GM18519 (cell line): ENCODE data around the gene GPR55.

Source experiments
- ATAC-seq: cut with Tn5 transposase; IDR thresholded peaks from one replicate; pipeline ENCODE4 v1.9.1; 2021; ENCODE audit warnings: mild to moderate bottlenecking, moderate library complexity; ENCODE audit not compliant: unreplicated experiment, low FRiP score

GPR55 gene

GRCh38 chr2:230952226-230952956 lies 27.3 kb upstream of the GPR55 start:
- ATAC-seq, result no peak

- ATAC-seq, result no peak
Observed at GRCh38 chr2:230951396-230951795, 26.4 kb upstream of the GPR55 start.

GRCh38 chr2:230950874-230951339 lies 25.9 kb upstream of the GPR55 start:
- no peak for ATAC-seq

- ATAC-seq, result peak; percentile 51
Observed at GRCh38 chr2:230949966-230950873, 25.2 kb upstream of the GPR55 start.

DNA sequence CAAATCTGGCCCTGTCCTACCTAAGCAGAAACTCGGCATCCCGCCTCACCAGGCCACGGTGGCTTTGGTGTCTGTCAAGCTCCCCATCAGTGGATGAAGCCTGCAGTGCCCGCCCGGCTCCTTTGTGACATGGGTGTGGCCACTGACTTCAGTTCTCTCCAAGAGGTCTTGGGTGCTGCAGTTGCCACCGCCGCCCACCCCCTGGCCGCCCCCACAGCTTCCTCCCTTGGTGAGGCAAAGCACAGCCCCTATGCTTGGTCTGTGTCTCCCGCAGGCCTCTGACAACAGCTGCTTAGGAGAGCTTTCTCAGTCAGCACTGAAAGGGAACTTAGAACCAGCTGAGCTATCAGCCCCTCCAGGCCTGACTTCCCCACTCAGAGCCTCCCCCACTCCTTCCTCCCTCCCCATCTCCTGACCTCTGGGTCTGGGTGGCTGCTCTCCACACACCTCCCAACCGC lies 22.9 kb upstream of the GPR55 start:
- peak; percentile 34 for ATAC-seq

DNA sequence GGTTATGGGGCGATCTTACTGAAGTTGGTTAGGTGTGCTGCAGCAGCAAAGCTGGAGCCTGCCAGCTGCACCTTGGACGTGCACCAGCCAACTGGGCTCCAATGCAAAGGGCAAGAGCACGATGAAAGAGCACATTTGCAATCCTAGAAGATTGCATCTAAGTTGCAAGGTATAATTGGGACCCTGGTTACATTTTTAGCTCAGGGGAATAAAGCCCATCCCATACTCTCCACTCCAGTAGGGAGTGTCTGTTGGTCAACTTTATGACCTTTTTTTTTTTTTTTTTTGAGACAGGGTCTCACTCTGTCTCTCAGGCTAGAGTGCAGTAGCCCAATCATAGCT lies 22.2 kb upstream of the GPR55 start:
- no peak for ATAC-seq

GRCh38 chr2:230946429-230947234 lies 21.6 kb upstream of the GPR55 start:
- no peak for ATAC-seq

GRCh38 chr2:230944757-230945372 lies 19.8 kb upstream of the GPR55 start:
- ATAC-seq, result no peak

- ATAC-seq, result no peak
Observed at GRCh38 chr2:230944123-230944653, 19.1 kb upstream of the GPR55 start.

DNA sequence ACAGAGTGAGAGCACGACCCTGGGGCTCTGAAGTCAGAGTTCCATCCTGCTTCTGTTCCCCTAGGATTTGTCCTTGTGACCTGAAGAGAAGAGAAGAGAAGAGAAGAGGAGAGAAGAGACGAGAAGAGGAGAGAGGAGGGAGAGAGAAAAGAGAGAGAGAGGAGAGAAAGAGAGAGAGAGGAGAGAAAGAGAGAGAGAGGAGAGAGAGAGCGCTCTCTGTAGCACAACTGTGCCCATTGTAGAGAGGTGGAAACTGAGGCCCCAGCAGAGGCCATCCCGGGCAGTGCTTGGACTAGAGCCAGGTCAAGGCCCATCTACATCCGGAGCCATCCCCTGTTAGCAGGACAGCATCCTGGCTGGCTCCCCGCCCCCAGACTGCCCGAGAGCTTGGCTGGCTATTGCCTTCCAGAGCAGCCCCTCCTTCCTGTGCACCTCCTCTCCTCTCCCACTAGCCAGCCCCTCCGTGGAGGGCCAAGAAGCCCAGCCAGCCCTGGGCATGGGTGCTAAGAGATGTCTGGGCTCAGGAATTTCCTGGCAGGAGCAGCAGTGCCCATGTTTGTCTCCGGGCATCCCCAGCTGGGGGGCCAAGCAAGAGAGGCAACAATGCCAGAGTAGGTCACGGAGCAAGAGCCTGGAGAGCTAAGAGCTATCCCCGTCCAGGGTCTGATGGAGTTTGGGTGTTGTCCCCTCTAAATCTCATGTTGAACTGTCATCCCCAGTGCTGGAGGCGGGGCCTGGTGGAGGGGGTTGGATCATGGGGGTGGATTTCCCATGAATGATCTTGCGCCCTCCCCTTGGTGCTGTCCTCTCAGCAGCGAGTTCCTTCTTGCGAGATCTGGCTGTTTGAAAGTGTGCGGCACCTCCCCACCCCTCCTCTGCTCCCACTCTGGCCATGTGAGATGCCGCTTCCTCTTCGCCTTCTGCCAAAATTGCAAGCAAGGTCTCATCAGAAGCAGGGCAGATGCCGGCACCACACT lies 18.2 kb upstream of the GPR55 start:
- peak; percentile 34 for ATAC-seq

DNA sequence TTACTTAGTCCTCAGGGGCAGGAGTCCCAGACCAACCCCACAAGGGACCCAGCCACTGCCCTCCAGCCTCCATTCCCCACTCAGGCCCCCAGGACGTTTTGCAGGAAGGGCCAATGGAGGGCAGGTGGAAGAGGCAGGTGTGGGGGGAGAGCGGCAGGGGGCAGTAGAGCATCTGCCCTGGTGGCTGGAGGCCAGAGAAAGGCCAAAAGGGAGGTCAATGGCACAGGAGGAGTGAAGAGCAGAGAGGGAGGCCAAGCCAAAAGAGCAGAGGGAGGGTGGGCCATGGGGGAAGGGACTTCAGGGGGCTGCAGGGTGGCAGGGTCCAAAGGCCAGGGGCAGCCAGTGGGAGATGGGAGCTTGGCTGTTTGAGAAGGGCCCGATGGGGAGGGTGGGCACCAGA lies 17.3 kb upstream of the GPR55 start:
- no peak for ATAC-seq

GRCh38 chr2:230941202-230942180 lies 16.4 kb upstream of the GPR55 start:
- ATAC-seq, result no peak

GRCh38 chr2:230940471-230940815 lies 15.4 kb upstream of the GPR55 start:
- no peak for ATAC-seq

GRCh38 chr2:230939691-230940470 lies 14.8 kb upstream of the GPR55 start:
- no peak for ATAC-seq

DNA sequence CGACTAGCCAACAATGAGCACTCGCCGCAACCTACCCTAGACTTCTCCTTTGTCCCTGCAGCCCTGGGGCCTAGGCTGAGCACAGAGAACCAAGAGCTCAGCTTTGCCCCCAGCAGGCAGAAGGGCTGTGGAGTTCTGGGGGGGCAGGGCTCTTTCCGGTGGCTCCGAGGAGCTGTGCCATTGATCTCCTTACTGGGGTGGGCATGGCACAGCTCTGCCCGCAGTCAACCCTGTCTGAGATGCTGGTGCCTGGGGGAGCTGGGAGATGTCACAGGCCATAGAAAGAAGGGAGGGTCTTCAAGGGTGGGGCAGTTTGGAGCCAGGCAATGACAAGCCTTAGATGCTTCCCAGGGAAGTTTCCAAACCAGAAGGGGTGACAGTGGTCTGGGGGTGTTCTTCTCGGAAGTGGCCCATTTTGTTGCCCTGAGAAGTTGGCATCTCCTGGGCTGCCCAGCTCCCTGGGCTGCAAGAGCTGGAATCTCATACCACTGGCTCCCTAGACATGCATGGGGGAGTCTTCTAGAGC lies 14.1 kb upstream of the GPR55 start:
- ATAC-seq, result no peak

GRCh38 chr2:230938516-230939065 lies 13.5 kb upstream of the GPR55 start:
- ATAC-seq, result no peak

DNA sequence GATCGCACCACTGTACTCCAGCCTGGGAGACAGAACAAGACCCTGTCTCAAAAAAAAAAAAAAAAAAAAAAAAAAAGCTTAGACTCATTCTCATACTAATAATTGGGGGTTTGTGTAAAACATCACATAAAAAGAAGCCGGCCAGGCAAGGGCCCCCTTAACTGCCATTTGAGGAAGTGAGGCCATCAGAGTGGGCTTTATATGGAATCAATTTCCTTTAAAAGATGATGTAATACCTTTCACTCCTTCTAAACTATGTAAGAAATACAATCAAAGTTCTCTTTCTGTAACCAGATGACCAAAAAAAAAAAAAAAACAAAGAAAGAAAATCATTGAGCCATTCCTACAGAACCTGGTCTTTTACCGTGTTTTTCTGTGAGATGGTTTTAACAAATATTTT lies 13.1 kb upstream of the GPR55 start:
- ATAC-seq, result no peak
